ENCODE results near the gene RABEP2. TPM values are rescaled to one million over a fixed set of nuclear protein-coding genes. Genes with fewer than 3 reads are reported as not detected.
A peak's percentile ranks its signal among the peaks of the same experiment; 100 is the strongest.

RABEP2 gene
- total RNA-seq, 1 experiment from 2014 or later: 17.6 TPM

GRCh38 chr16:28936784-28937155 is 11.7 kb upstream of the RABEP2 start:
- no peaks in the 10 kb centered on the region for H3K9me3 ChIP-seq (ENCODE audit: low read depth, low read length, poor library complexity, severe bottlenecking)
- ChIA-PET POLR2A (ENCODE audit: low non-redundant PET) (no interaction called here), CTCF (interaction anchor here (1.0 kb wide), 1 partner anchor 8 kb away, joined by 6 read pairs; no protein-coding TSS in a partner anchor)
- intact Hi-C loops (cut with micrococcal nuclease; ENCODE audit: unreplicated experiment): no loop called here
- H3K27me3 ChIP-seq (replicated peaks; ENCODE audit: insufficient read depth, low read depth, low read length, poor library complexity): no peaks in the 10 kb centered on the region
- TF ChIP-seq CTCF (conservative IDR thresholded peaks at IDR 0.05; ENCODE audit: low read depth, low read length) (no peak), EZH2 (IDR thresholded peaks at IDR 0.05; ENCODE audit: borderline replicate concordance, low read depth, low read length, poor library complexity, severe bottlenecking) (no peak)
- no peaks in the 10 kb centered on the region for H3K36me3 ChIP-seq (ENCODE audit: insufficient read depth, low read length, poor library complexity, severe bottlenecking)
- H3K4me3 ChIP-seq (ENCODE audit: low read depth, low read length, poor library complexity, severe bottlenecking): no peak overlapping the region
- peaks cover 5% of the 10 kb centered on the region for H3K4me1 ChIP-seq (ENCODE audit: insufficient read depth, low read length, poor library complexity, severe bottlenecking)
- DNase-seq (ENCODE audit: low spot score): no peak
- BruUV-seq (replicated peaks): no TSS peak
- H3K27ac ChIP-seq (ENCODE audit: low read depth, low read length, poor library complexity, severe bottlenecking): no peak overlapping the region

- intact Hi-C loops (cut with micrococcal nuclease; ENCODE audit: unreplicated experiment): no loop called here
- no peak for TF ChIP-seq EZH2 (IDR thresholded peaks at IDR 0.05; ENCODE audit: borderline replicate concordance, low read depth, low read length, poor library complexity, severe bottlenecking)
- TF ChIP-seq CTCF (conservative IDR thresholded peaks at IDR 0.05; ENCODE audit: low read depth, low read length): no peak
Observed at GRCh38 chr16:28935924-28936783, 11.1 kb upstream of the RABEP2 start.

GRCh38 chr16:28935346-28935745 is 10.3 kb upstream of the RABEP2 start:
- Histone ChIP-seq H3K27ac (ENCODE audit: low read depth, low read length, poor library complexity, severe bottlenecking) (no peak overlapping the region), H3K4me3 (ENCODE audit: low read depth, low read length, poor library complexity, severe bottlenecking) (no peak overlapping the region), H3K36me3 (ENCODE audit: insufficient read depth, low read length, poor library complexity, severe bottlenecking) (no peaks in the 10 kb centered on the region), H3K9me3 (ENCODE audit: low read depth, low read length, poor library complexity, severe bottlenecking) (no peaks in the 10 kb centered on the region), H3K27me3 (replicated peaks; ENCODE audit: insufficient read depth, low read depth, low read length, poor library complexity) (no peaks in the 10 kb centered on the region), H3K4me1 (ENCODE audit: insufficient read depth, low read length, poor library complexity, severe bottlenecking) (peaks cover 12% of the 10 kb centered on the region)
- BruUV-seq (replicated peaks): no TSS peak
- TF ChIP-seq CTCF (conservative IDR thresholded peaks at IDR 0.05; ENCODE audit: low read depth, low read length) (no peak), EZH2 (IDR thresholded peaks at IDR 0.05; ENCODE audit: borderline replicate concordance, low read depth, low read length, poor library complexity, severe bottlenecking) (no peak)
- ChIA-PET CTCF (no interaction called here), POLR2A (ENCODE audit: low non-redundant PET) (no interaction called here)
- DNase-seq (ENCODE audit: low spot score): no peak
- intact Hi-C loops (cut with micrococcal nuclease; ENCODE audit: unreplicated experiment): no loop called here

More at GRCh38 chr16:28935924-28936783, 11.1 kb upstream of the RABEP2 start:
- no TSS peak for BruUV-seq (replicated peaks)
- H3K27me3 ChIP-seq (replicated peaks; ENCODE audit: insufficient read depth, low read depth, low read length, poor library complexity): no peaks in the 10 kb centered on the region
- no peak overlapping the region for H3K27ac ChIP-seq (ENCODE audit: low read depth, low read length, poor library complexity, severe bottlenecking)
- no peaks in the 10 kb centered on the region for H3K9me3 ChIP-seq (ENCODE audit: low read depth, low read length, poor library complexity, severe bottlenecking)
- peaks cover 5% of the 10 kb centered on the region for H3K4me1 ChIP-seq (ENCODE audit: insufficient read depth, low read length, poor library complexity, severe bottlenecking)
- peak overlapping the region; percentile 22 for H3K4me3 ChIP-seq (ENCODE audit: low read depth, low read length, poor library complexity, severe bottlenecking)
- ChIA-PET CTCF (interaction anchor here (1.0 kb wide), 1 partner anchor 9 kb away, joined by 6 read pairs; no protein-coding TSS in a partner anchor), POLR2A (ENCODE audit: low non-redundant PET) (no interaction called here)
- DNase-seq (ENCODE audit: low spot score): peak; percentile 87
- H3K36me3 ChIP-seq (ENCODE audit: insufficient read depth, low read length, poor library complexity, severe bottlenecking): no peaks in the 10 kb centered on the region
